Caki2 (cell line): Measurements from ENCODE around the gene ICE2. TPM values are rescaled to one million over a fixed set of nuclear protein-coding genes. Genes with fewer than 3 reads are reported as not detected.

Source experiments
- DNase-seq: peaks from one replicate; pipeline ENCODE4 v3.0.0-alpha.2; 2015; ENCODE audit warnings: low read depth
- in situ Hi-C: cut with HindIII; loops from 2 replicates; pipeline ENCODE4 v1.10.0; 2016; ENCODE audit warnings: low sequenced_read_pairs, low pct_unique_long_range_greater_than_20kb, mixed read lengths
- total RNA-seq: library from RNA; depleted of rRNA; stranded (reverse); fragments of >200 nt; shearing (Covaris generic); gene quantifications from 2 replicates; pipeline ENCODE4 v1.2.3, GENCODE V29; 2014; ENCODE audit warnings: low replicate concordance

Gene ICE2
- total RNA-seq, 1 experiment from 2014 or later: 24.2 TPM

DNA sequence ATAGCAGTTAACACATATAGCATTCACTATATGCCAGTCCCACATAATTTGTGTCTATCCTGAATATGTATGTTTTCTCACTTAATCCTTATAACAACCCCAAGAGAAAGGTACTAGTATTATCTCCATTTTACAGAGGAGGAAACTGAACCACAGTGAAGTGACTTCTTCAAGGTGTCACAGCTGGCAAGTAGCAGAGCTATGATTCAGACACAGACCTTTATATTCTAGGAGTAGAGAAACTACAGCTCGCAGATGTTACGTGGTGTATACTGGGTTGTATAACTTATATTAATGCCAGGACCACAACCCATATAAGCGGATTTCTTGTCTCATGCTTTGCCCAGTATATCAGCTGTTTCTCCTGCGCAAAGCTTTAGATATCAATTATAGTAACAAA is 29.5 kb upstream of the ICE2 start:
- in situ Hi-C loops: no loop called here

GRCh38 chr15:60507596-60508424 is 28.9 kb upstream of the ICE2 start:
- in situ Hi-C loops: no loop called here
- peak; percentile 77 for DNase-seq

More for the DNA sequence above, 29.5 kb upstream of the ICE2 start:
- no peak for DNase-seq

GRCh38 chr15:60496853-60497252 is 17.9 kb upstream of the ICE2 start:
- no peak for DNase-seq
- in situ Hi-C loops: no loop called here

DNA sequence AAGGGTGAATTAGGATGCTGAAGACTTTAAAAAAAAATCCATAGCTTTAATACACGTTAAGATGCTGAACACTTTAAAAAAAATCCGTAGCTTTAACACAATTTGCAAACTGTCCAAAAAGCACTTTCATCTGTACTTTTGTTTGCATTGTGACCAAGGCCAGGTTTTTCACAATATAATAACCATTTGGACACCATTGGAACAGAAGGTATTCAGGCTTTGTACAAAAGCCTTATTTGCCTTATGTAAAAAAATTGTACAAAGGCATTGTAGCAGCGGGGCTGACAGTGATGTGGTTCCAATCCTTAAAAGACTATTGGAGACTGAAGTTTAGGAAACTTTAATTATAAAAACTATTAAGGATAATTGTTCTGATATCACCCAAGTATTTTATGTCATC is 15.2 kb upstream of the ICE2 start:
- DNase-seq: no peak
- in situ Hi-C loops: no loop called here

GRCh38 chr15:60493166-60493565 is 14.2 kb upstream of the ICE2 start:
- DNase-seq: no peak
- in situ Hi-C loops: no loop called here

DNA sequence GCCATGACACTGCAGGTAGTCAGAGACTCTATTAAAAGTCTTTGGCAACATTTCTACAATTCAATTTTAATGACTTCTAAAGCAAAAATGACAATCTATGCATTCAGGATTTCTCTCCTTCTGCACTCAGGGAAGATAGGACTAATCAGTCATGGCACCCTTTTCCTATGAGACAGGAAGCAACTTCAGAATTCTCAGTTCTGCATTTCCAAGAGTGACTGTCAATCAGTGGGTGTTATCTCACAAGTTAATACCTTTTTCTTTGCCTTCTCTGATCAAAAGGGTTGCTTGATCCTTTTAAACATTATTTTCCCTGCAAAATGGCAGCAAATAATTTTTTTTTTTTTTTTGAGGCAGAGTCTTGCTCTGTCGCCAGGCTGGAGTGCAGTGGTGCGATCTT is 7.8 kb upstream of the ICE2 start:
- DNase-seq: no peak
- in situ Hi-C loops: no loop called here

DNA sequence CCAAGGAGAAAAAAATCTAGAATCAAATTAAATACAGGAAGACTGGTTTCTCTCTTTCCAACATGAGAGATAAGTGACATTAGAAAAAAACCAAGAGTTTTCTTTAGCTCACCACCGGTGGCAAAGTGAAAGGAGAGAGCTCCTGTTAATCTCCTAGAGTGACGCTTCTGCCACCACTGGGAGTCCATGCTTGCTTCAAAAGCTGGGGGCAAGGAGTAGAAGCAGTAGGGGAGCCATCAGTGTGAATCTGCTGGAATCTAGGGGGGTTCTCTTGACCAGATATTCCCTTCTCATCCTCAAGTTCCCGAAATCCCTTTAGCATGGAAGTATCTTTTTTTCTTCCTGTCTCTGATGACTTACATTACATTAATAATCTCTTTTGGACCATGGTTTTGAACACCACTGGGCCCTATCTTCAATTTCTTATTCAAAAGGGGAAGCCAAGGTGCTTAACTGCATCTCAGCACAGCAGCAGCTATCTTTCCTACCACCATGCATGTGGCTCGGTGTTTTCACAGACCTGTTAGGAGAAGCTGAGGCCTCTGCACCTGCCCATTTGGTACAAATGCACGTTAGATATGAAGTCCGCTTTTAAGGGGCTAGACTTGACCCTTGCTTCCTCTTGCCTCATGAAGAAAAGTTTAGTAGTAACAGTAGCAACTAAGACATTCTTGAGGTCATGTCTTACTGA is 6.6 kb upstream of the ICE2 start:
- in situ Hi-C loops: no loop called here
- no peak for DNase-seq

DNA sequence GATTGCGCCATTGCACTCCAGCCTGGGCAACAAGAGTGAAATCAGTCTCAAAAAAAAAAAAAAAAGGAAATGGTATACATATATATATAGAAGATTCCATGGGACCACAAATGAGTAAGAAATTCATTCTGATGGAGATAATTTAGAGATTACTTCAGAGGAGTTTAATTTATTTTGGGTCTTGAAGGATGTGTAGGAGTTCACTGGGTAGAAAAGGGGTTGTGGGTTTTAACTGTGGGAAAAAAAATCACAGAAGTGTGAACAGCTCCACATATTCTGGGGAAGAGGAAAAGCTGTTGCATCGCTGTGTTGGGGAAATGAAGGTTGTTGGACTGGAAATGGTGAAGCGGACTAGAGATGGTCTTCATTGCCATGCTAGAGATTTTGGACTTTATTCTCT is 4.1 kb upstream of the ICE2 start:
- in situ Hi-C loops: no loop called here
- DNase-seq: no peak

GRCh38 chr15:60480888-60481287 is 1.9 kb upstream of the ICE2 start:
- no peak for DNase-seq
- in situ Hi-C loops: no loop called here

DNA sequence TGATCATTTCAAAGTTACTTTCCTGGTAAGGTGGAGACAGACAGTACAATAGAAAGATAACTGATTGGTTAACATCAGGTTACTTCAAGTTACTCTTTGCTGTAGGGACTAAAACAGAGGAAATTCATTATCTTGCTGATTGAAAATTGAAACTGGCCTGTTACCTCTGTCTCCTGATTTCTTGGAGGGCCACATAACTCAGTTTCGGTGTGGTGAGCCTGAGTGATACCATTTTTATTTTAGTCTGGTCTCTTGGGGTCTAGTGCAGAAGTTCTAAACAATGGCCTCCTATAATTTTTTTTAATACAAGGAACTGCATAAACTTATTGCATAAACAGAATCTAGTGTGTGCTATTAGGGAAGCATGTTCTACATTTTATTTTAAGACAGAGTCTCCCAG is 1.2 kb upstream of the ICE2 start:
- in situ Hi-C loops: no loop called here

GRCh38 chr15:60479361-60480110 is 594 bp upstream of the ICE2 start:
- DNase-seq: no peak
- in situ Hi-C loops: no loop called here

More for the DNA sequence above, 1.2 kb upstream of the ICE2 start:
- no peak for DNase-seq

DNA sequence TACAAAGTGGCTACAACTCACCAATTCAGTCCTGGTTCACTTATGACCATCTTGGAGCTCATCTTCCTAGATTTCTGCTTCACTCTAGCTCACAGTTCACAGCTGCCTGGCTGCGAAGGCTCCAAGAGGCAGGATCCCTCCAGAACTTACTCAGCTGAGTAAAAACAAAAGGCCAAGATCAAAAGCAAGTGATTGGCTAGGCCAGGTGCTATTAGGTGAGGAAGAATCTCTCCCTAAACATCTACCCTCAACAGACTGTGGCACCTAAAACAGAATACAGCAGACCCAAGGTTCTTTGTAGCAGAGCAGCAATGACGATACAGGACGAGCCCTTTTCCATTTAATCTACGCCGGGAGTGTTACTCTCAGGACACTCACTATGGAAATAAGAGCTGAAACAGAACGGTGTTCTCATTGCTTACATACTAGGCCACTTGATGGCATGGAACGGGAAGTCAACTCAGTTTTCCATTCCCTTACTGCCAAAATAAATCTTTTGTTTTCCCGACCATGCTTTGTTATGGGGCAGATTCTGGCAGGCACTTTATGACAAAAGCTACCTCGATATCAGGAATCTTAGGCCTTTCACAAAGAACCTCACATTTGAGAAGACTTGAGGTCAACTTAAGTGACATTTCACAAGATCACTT is 901 bp downstream of the ICE2 start:
- in situ Hi-C loops: no loop called here
- DNase-seq: peak; percentile 31

- no peak for DNase-seq
- in situ Hi-C loops: no loop called here
Observed at GRCh38 chr15:60477164-60477563, 1.8 kb downstream of the ICE2 start.

DNA sequence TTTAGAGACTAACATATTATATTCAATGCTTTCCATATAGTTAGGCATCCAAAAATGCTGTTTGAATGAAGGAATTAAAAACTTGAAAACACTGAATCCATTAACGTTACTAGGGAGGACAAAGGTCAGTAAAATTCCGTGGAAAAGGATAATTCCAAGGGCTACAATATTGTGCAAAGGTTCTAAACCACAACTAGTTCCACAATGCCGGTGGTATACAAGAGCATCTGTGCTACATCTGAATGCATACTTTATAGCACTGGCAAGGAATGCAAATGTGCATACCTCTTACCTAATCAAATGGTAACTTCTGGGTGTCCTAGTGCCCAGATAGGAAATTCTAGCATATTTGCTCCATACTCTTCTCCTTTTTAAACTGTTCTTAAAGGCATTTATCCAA is 2.2 kb downstream of the ICE2 start:
- in situ Hi-C loops: no loop called here
- no peak for DNase-seq

DNA sequence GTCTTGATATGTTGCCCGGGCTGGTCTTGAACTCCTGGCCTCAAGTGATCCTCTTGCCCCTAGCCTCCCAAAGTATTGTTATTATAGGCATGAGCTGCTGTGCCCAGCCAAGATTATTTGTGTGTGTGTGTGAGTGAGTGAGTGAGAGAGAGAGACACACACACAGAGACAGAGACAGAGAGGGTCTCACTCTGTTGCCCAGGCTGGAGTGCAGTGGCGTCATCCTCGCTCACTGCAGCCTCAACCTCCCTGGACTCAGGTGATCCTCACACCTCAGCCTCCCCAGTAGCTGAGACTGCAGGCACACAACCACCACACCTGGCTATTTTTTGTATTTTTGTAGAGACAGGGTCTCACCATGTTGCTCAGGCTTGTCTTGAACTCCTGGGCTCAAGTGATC is 5.8 kb downstream of the ICE2 start:
- in situ Hi-C loops: no loop called here
- DNase-seq: no peak

GRCh38 chr15:60471314-60471713 is 7.6 kb downstream of the ICE2 start:
- in situ Hi-C loops: no loop called here
- DNase-seq: no peak

- DNase-seq: peak; percentile 62
- in situ Hi-C loops: no loop called here
Observed at GRCh38 chr15:60469893-60470641, 8.9 kb downstream of the ICE2 start.
